GM18507 (cell line): ENCODE results near the gene CDH9.

Experiments used
- DNase-seq: peaks from one replicate; pipeline ENCODE4 v3.0.0; 2011; ENCODE audit warnings: low read depth; ENCODE audit not compliant: insufficient read length; ENCODE audit errors: extremely low spot score
- FAIRE-seq: peaks from 2 replicates; lab custom pipeline; 2011; peaks lifted over from hg19 to GRCh38; lab: Jason Lieb, UNC

Gene CDH9

GRCh38 chr5:27038476-27038875, at the start of gene CDH9:
Gene CDH9 (minus strand): TSS chr5:27038586. CDS start chr5:26988333, 50,253 bp downstream.
- DNase-seq (no peak), FAIRE-seq (no peak)

- FAIRE-seq: no peak
- DNase-seq: no peak
Observed at GRCh38 chr5:27087747-27088146, 49.4 kb upstream of the CDH9 start.

- DNase-seq (no peak), FAIRE-seq (no peak)
Observed at GRCh38 chr5:27083449-27084415, 45.3 kb upstream of the CDH9 start.

GRCh38 chr5:27080147-27080546, 41.8 kb upstream of the CDH9 start:
- DNase-seq: no peak
- FAIRE-seq: no peak

- DNase-seq (no peak), FAIRE-seq (no peak)
Observed at GRCh38 chr5:27062451-27062850, 24.1 kb upstream of the CDH9 start.

- DNase-seq (no peak), FAIRE-seq (no peak)
Observed at GRCh38 chr5:27048510-27048909, 10.1 kb upstream of the CDH9 start.

- FAIRE-seq (no peak), DNase-seq (no peak)
Observed at GRCh38 chr5:27041372-27041771, 3.0 kb upstream of the CDH9 start.

- no peak for FAIRE-seq
- DNase-seq: no peak
Observed at GRCh38 chr5:27034565-27034964, 3.8 kb downstream of the CDH9 start.

GRCh38 chr5:27026801-27027200, 11.6 kb downstream of the CDH9 start:
- DNase-seq (no peak), FAIRE-seq (no peak)

- no peak for FAIRE-seq
- DNase-seq: no peak
Observed at GRCh38 chr5:27026063-27026462, 12.3 kb downstream of the CDH9 start.

GRCh38 chr5:27021471-27021870, 16.9 kb downstream of the CDH9 start:
- DNase-seq: no peak
- no peak for FAIRE-seq

- no peak for FAIRE-seq
- no peak for DNase-seq
Observed at GRCh38 chr5:27020973-27021372, 17.4 kb downstream of the CDH9 start.

- FAIRE-seq (no peak), DNase-seq (no peak)
Observed at GRCh38 chr5:27015758-27016157, 22.6 kb downstream of the CDH9 start.

GRCh38 chr5:27011274-27011673, 27.1 kb downstream of the CDH9 start:
- FAIRE-seq (no peak), DNase-seq (no peak)

GRCh38 chr5:27010646-27011045, 27.7 kb downstream of the CDH9 start:
- no peak for FAIRE-seq

GRCh38 chr5:27009540-27009915, 28.9 kb downstream of the CDH9 start:
- no peak for FAIRE-seq

More at GRCh38 chr5:27010646-27011045, 27.7 kb downstream of the CDH9 start:
- DNase-seq: no peak

GRCh38 chr5:27008604-27009539, 29.5 kb downstream of the CDH9 start:
- no peak for FAIRE-seq
- DNase-seq: no peak

More at GRCh38 chr5:27009540-27009915, 28.9 kb downstream of the CDH9 start:
- no peak for DNase-seq

- no peak for DNase-seq
- no peak for FAIRE-seq
Observed at GRCh38 chr5:27007121-27007520, 31.3 kb downstream of the CDH9 start.

GRCh38 chr5:26986985-26987384, 51.4 kb downstream of the CDH9 start:
- FAIRE-seq (no peak), DNase-seq (no peak)

- no peak for DNase-seq
- FAIRE-seq: no peak
Observed at GRCh38 chr5:26981750-26982149, 56.6 kb downstream of the CDH9 start.
